Amygdala (tissue), 56 donors: ENCODE data around the gene NCKAP1.
A peak's percentile ranks its signal among the peaks of the same experiment; 100 is the strongest.
"Not testable (repeated sequence)": the region's sequence is repeated elsewhere in the genome, so short reads cannot be mapped to it uniquely, and the experiment has no call there.

Experiments
- DNase-seq, 56 donors: peaks; one replicate each; lab custom pipeline; 2025; lab: John Stamatoyannopoulos, UW

Gene NCKAP1

GRCh38 chr2:182887753-182888415, 150.4 kb downstream of the NCKAP1 start:
- DNase-seq, result no peak

- DNase-seq, result no peak
Measured at GRCh38 chr2:182887093-182887492, 151.2 kb downstream of the NCKAP1 start.

GRCh38 chr2:182885771-182886170, 152.5 kb downstream of the NCKAP1 start:
- no peak for DNase-seq

- no peak for DNase-seq
Measured at GRCh38 chr2:182883451-182883850, 154.8 kb downstream of the NCKAP1 start.

- DNase-seq, result not testable (repeated sequence)
Measured at GRCh38 chr2:182880100-182880499, 158.2 kb downstream of the NCKAP1 start.

GRCh38 chr2:182876653-182877052, 161.6 kb downstream of the NCKAP1 start:
- DNase-seq, result not testable (repeated sequence)

- no peak for DNase-seq
Measured at GRCh38 chr2:182870227-182870626, 168.0 kb downstream of the NCKAP1 start.

- DNase-seq, result peak in 6 of 56 donors; percentile 11 to 43 (median 19)
Measured at GRCh38 chr2:182868054-182868796, 170.0 kb downstream of the NCKAP1 start.

GRCh38 chr2:182867426-182868053, 170.7 kb downstream of the NCKAP1 start:
- DNase-seq, result no peak

- peak in 9 of 56 donors; percentile 5 to 30 (median 15) for DNase-seq
Measured at GRCh38 chr2:182866461-182867406, 171.5 kb downstream of the NCKAP1 start, which contains the start of gene FRZB. TSS of gene FRZB (minus strand) at chr2:182866637. CDS start at chr2:182866552, 85 bp downstream.

- DNase-seq, result no peak
Measured at GRCh38 chr2:182866095-182866460, 172.2 kb downstream of the NCKAP1 start.

GRCh38 chr2:182864949-182865570, 173.2 kb downstream of the NCKAP1 start:
- DNase-seq, result no peak

GRCh38 chr2:182863642-182864041, 174.6 kb downstream of the NCKAP1 start:
- DNase-seq, result no peak

- no peak for DNase-seq
Measured at GRCh38 chr2:182862091-182862490, 176.2 kb downstream of the NCKAP1 start.

GRCh38 chr2:182860858-182861257, 177.4 kb downstream of the NCKAP1 start:
- DNase-seq, result no peak
